AG10803 (cell line): ENCODE results near the gene PRR12.
A peak's percentile ranks its signal among the peaks of the same experiment; 100 is the strongest.

Experiments used
- DNase-seq: peaks from one replicate; pipeline ENCODE4 v3.0.0; 2010; ENCODE audit warnings: low read depth
- H3K4me3 ChIP-seq: 2 replicates; pipeline ENCODE4 v1.5.1; 2011; ENCODE audit warnings: mild to moderate bottlenecking, low read length, control low read depth
- CTCF ChIP-seq: conservative IDR thresholded peaks from 2 replicates; pipeline ENCODE4 v1.5.1; 2011; ENCODE audit warnings: mild to moderate bottlenecking, low read length, control low read depth, inconsistent platforms

Gene PRR12

GRCh38 chr19:49574206-49574755, 16.7 kb upstream of the PRR12 start:
- TF ChIP-seq CTCF = no peak
- DNase-seq = no peak

DNA sequence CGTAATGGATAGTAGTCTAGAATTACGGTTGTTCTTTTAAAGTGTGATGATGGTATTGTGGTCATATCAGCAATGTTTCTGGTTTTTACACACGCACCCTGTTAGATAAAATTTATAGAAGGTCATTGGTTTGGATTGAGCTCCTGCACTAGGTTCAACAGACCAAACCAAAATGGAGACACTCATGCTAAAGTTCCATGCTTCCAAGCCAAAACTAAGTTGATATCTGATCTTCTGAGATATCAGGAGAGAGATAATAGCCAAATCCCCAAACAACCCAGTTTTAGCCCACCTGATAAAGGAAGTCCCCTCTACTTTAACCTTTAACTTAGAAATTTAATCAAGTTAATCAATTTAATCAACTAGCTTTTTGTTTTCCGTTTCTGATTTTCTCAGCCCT, 11.8 kb upstream of the PRR12 start:
- DNase-seq = no peak
- H3K4me3 ChIP-seq = peak overlapping the region; percentile 89
- TF ChIP-seq CTCF = no peak

More at GRCh38 chr19:49574206-49574755, 16.7 kb upstream of the PRR12 start:
- H3K4me3 ChIP-seq = no peak overlapping the region

DNA sequence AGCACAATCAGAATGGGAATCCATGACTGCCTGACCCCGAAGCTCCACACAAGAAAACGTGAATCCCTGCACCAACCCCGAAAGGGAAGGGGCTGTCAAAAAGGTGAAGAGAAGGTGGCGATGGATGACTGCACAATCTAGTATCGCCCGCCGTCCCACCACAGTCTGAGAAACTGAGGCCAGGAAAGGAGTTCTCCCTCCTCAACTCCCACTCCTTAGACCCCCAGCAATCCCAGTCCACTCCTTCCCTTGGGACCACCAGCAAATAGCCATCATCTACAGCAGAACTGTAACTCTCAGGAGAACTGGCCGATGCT, 11.1 kb upstream of the PRR12 start:
- DNase-seq = no peak
- TF ChIP-seq CTCF = no peak

GRCh38 chr19:49580264-49581006, 10.5 kb upstream of the PRR12 start, which contains the start of gene NOSIP:
Gene NOSIP (minus strand): TSS chr19:49580556. CDS start chr19:49560691, 19,865 bp downstream.
- TF ChIP-seq CTCF = no peak
- peak; percentile 96 for DNase-seq
- H3K4me3 ChIP-seq = peak within 1 kb of the TSS; percentile 89

More for the DNA sequence above, 11.1 kb upstream of the PRR12 start:
- peak overlapping the region; percentile 89 for H3K4me3 ChIP-seq

- H3K4me3 ChIP-seq = peak within 1 kb of the TSS; percentile 89
- no peak for DNase-seq
- no peak for TF ChIP-seq CTCF
Observed at GRCh38 chr19:49581007-49581508, 9.9 kb upstream of the PRR12 start, which contains the start of gene PRRG2. Gene PRRG2 (plus strand): TSS chr19:49581316. CDS start chr19:49583220, 1,904 bp downstream.

- no peak for DNase-seq
- H3K4me3 ChIP-seq = no peak overlapping the region
- no peak for TF ChIP-seq CTCF
Observed at GRCh38 chr19:49583239-49583638, 7.7 kb upstream of the PRR12 start.

- DNase-seq = no peak
- no peak overlapping the region for H3K4me3 ChIP-seq
- no peak for TF ChIP-seq CTCF
Observed at GRCh38 chr19:49585023-49585422, 6.0 kb upstream of the PRR12 start.
